Spleen (tissue), 7 donors: ENCODE results near the gene MRPL49.

ENCODE experiments used
- CTCF ChIP-seq, 11 experiments: fragments of 200-600 bp in 7 of 11; fragments of 450-650 bp in 4 of 11; sonication (generic) in 4 of 11; IDR thresholded peaks in 8 of 11; conservative IDR thresholded peaks in 3 of 11; 1 replicate in 7 of 11; 2 replicates in 4 of 11; pipeline versions ENCODE4 v1.4.0 to v1.8.0; 2016 to 2021; ENCODE audit warnings: antibody characterized with exemption in 11 of 11, inconsistent platforms in 4 of 11, mild to moderate bottlenecking in 1 of 11
- POLR2A ChIP-seq, 3 donors: fragments of 450-650 bp; IDR thresholded peaks; one replicate each; pipeline ENCODE4 v1.5.1; 2017; ENCODE audit warnings: antibody characterized with exemption in 3 of 3, mild to moderate bottlenecking in 1 of 3
- donor health status: DM: no; HTN: no; CAD: no; lungs with moderate emphysema.
- donor health status: DM: no; HTN: no; CAD: no.
- donor health status: DM: no; HTN: no; CAD: no.

GRCh38 chr11:65126624-65127274 lies 4.6 kb downstream of the MRPL49 start:
- TF ChIP-seq CTCF (IDR thresholded peaks at IDR 0.05 in 8 of 11, conservative IDR thresholded peaks at IDR 0.05 in 3 of 11) (no peak), POLR2A (IDR thresholded peaks at IDR 0.05) (no peak)
